ENCODE results near the gene TGDS.
"Not testable (repeated sequence)": the region's sequence is repeated elsewhere in the genome, so short reads cannot be mapped to it uniquely, and the experiment has no call there.

The TGDS gene, protein sequence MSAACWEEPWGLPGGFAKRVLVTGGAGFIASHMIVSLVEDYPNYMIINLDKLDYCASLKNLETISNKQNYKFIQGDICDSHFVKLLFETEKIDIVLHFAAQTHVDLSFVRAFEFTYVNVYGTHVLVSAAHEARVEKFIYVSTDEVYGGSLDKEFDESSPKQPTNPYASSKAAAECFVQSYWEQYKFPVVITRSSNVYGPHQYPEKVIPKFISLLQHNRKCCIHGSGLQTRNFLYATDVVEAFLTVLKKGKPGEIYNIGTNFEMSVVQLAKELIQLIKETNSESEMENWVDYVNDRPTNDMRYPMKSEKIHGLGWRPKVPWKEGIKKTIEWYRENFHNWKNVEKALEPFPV

DNA sequence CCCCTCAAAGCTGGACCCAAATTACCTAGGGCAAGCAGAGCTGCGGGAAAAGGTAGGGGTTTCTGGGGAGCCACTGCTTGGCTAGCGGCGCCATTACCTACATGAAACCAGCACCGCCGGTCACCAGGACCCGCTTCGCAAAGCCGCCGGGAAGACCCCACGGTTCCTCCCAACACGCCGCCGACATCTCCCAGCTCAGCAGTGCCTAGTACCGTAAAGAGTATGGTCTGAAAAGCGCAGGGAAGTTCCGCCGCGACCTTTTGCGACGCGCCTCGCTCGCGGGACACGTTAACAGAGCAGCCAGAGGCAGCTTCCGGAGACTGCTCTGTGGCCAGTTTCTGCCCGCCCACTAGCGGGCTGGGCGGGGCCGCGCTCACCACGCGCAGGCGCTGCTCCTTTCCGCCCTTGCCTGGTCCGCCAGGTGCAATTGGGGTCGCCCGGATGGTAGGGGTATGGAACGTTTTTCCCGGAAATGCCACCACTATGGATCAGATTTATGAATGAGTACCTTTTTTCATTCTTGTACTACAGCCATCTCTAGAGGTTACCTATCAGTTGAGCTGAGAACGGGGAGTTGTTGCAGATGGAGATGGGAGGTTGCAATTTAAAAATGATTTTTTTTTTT, at the start of gene TGDS:
Gene TGDS, minus strand, starts transcription at position 203 of the 625 bp plus-strand sequence. Its CDS starts 16 bp downstream, at position 187.
- peak; percentile 91 for DNase-seq

DNA sequence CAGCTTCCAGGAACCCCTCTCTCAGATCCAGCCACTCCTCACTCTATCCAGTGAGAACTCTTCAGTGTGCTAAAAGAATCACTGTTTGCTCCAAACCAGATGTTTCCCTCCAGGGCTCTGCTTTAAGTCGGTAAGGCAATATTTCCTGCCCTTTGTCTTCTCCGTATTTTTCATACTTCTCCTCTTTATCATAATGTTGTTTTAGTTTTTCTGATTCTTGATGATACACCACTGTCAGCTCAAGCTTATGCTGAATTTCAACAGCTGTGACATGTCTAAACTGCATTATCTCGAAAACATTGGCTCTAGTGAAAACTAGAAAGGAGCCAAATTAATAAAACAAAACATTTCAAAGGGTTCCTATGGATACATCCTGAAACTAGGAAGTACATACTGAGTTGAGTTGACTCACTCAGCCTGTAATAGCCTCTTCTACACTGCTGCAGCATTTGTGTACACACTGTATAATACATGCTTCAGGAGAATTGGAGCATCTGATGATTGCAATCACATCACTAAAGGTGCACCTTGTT, 45.5 kb upstream of the TGDS start:
- DNase-seq = no peak

DNA sequence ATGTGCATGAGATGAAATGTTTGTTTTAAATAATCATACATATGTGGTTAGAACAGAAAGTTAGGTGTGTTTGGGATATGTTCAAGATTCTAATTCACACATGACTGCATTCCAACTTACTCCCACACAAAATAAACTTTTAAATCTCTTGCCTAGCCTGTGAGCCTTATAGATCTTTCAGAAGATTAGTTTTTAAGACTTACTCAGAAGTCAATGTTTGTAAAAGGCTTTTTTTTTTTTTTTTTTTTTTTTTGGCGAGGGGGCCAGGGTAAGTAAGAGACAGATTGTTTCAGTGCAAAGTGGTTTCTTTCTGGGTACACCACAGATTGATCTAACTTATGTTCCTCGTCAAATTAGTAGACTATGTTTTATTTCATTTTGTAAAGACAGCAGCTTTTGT, 44.8 kb upstream of the TGDS start:
- DNase-seq = no peak

DNA sequence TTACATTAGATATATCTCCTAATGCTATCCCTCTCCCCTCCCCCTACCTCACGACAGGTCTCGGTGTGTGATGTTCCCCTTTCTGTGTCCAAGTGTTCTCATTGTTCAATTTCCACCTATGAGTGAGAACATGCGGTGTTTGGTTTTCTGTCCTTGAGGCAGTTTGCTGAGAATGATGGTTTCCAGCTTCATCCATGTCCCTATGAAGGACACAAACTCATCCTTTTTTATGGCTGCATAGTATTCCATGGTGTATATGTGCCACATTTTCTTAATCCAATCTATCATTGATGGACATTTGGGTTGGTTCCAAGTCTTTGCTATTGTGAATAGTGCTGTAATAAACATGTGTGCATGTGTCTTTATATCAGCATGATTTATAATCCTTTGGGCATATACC, 41.7 kb upstream of the TGDS start:
- not testable (repeated sequence) for DNase-seq

DNA sequence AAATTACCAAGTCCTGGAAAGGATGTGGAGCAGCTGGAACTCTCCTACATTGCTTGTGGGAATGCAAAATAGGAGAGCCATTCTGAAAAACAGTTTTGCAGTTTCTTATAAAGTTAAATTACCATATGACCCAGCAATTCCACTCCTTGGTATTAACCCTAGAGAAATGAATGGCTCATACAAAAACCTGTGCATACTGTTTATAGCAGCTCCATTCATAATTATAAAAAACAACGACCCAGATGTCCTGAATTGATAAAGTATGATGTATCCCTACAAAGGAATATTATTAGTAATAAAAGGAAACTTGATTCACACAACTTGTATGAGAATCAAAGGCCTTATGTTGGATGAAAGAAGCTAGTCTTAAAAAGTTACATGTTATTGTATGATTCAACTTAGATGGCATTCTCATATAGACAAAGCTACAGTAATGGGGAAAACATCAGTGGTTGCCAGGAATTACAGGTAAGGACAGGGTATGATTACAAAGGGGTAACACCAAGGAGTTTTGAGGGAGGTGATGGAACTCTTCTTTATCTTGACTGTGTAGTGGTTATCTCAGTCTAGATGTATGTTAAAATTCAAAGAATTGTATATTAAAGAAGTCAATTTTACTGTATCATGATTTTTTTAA, 41.1 kb upstream of the TGDS start:
- no peak for DNase-seq

DNA sequence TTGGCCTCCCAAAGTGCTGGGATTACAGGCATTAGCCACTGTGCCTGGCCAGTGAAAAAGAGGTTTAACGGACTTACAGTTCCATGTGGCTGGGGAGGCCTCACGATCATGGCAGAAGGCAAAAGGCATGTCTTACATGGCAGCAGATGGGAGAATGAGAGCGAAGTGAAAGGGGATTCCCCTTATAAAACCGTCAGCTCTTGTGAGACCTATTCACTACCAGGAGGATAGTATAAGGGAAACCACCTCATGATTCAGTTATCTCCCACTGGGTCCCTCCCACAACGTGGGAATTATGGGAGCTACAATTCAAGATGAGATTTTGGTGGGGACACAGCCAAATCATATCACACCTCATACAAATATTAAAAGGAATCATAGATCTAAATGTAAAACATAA, 40.1 kb upstream of the TGDS start:
- not testable (repeated sequence) for DNase-seq

DNA sequence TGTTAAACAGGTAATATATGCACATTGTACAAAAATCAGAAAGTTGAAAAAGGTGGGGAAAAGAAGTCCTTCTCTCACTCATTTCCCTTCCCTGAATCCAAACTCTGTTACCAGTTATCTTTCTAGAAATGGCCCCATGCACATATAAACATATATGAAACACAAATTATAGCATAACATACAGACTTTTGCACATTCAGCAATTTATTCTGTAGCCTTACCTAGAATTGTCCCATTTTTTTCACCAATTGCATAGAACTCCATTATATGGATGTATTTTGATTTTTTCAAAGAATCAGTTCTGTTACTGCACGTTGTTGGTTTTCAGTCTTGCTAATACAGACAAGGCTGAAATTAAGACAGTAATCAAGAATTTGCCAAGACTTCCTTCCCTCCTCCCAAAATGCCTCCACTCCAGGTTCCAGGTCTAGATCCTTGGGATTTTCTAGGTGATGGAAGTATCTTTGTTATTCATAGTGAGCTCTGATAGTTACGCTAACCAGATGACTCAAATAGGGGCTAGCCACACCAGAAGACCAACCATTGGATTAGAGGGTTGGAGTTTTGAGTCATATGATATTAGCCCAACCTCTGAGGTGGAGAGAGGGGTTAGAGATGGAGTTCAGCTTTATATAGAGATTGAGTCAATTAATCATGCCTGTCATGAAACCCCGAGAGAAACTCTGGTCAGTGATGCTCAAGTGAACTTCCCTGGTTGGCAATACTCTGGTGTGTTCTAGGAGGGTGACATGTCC, 36.5 kb upstream of the TGDS start:
- DNase-seq = no peak

DNA sequence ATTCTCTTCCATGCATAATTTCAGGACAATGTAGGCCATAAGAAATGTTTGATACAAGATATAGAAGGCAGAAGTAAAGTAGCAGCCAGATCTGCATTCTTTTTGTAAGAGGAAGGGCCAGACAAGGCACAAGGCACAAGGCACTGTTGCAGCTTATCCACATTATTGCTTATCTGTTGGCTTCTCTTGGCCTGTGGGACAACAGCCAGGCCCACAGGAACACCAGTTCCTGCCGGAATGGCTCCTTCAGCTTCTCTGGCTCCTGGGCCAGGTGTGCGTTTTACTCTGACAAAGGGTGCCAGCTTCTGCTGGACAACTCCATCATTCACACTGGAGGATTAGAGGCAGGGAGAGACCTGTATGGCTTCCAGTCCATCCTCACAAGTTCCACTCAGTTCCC, 34.9 kb upstream of the TGDS start:
- DNase-seq = no peak

DNA sequence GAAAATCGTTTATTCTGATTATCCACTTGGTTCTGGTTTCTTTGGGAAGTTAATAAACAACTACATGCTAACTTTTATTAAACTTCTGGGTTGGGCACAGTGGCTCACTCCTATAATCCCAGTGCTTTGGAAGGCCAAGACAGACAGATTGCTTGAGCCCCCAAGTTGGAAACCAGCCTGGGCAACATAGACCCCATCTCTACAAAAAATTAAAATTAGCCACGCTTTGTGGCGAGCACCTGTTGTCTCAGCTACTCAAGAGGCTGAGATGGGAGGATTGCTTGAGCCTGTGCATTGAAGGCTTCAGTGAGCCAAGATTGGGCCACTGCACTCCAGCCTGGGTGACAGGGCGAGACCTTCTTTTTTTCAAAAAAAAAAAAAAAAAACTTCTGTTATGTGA, 27.4 kb upstream of the TGDS start:
- no peak for DNase-seq

DNA sequence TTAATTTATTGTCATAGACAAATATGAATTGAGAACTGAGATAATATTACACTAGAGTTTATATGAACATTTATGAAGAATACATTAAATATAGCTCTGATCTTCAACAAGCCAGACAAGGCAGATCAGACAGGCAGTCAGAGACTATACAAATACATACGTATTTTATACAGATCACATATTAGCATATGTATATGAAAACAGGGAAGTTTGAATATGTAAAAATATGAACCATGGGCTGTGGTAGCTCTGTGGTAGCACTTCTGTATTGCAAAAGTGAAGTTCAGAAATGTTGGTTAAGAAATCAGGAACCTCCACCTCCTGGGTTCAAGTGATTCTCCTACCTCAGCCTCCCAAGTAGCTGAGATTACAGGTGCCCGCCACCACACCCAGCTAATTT, 26.4 kb upstream of the TGDS start:
- no peak for DNase-seq

DNA sequence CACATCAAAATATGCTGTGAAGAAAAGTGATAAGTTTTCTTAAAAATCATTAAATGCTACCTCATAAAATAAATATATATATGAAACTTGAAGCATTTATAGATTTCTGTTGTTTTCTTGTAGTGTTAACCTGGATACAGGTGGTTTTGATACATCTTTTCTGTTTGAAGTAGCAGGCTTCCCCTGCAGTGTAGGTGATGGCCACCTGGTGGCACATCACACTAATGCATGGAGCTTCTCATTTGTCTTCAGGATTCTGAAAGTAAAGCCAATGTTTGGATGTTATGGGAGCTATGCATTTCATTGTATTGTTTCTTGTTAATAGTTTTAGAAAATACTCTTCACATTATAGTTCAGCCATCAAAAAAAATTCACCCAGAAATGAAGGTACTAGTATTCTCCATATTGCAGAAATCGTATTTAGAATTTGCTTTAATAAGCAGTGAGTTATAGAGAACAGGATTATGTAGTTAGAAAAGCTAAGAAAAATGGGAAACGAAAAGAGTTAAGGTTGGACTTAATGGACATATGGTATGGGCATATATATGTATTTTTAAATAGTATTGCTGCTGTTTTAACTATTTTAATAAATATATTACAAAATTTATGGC, 24.4 kb upstream of the TGDS start:
- DNase-seq = peak; percentile 30

DNA sequence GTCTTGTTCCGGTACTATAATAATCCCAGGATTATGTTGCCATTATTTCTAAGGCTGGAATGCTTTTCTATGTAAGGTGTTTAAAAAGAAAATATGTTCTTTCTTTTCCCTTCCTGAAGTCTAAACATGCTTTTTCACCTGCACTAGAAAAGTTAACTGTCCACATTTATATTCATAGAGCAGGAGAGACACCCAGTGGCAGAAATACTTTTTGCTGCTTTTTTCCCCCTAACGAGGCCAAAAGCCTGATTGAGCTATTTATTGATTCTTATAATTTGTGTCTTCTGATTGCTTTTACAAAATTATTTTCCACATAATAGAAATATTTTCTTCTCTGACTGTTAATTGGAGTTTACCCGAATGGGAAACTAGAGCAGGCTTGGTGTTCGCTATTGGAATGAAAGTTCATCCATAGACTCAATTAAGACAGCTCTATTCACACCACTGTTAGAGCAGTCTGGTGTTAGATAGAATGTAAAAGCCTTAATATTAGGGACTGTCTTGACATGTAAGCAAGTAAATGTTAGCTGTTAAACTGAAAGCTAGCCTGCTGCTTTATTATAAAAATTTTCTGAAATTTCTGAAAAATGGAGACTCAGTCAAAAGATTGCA, 21.5 kb upstream of the TGDS start:
- DNase-seq = peak; percentile 67

DNA sequence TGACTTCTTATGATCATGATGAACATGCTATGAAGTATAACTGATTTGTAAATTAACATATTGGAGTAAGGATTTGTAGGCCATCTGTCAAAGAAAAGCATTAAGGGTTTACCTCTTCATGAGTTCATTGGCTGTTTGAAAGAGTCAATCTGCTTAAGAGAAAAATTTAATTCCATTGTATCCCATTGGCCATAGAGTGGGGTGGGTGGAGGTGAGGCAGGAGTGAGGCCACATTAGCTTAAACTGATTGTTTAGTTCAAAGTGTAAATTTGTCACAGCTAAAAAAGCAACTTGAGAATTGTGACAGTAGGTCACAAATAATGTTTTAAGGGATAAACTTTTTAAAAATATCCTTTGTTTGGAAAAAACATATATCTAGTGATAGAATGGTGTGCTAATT, 17.1 kb upstream of the TGDS start:
- no peak for DNase-seq

DNA sequence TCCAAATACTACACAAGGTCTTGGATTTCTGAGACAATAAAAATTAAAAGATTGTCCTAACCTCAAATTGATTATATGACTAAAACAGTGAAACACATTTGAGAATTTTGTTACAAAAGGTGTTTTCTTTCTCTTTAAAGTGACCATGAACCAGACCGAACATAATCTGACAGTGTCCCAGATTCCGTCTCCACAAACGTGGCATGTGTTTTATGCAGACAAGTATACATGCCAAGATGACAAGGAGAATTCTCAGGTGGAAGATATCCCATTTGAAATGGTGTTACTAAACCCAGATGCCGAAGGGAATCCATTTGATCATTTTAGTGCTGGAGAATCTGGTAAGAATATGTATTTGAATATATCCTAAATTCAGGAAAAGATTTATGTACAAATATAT, 16.1 kb upstream of the TGDS start:
- DNase-seq = no peak

DNA sequence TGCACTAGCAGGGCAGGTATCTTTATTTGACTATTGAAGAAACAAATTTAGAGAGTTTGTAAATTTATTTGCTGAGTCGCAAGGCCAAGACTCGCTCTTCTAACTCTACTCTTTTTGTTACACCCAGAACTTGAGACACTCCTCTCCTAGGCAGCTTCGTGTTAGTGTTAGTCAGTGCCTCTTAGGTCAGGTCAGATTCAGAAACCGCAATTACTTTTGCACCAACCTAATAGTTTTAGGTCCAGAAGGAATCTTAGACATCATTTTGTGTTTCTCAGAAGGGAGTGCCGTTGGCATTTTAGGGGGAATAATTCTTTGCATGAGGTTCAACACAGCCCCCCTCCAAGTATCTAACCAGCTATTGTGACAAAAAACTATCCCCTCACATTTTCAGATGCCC, 14.5 kb upstream of the TGDS start:
- no peak for DNase-seq

DNA sequence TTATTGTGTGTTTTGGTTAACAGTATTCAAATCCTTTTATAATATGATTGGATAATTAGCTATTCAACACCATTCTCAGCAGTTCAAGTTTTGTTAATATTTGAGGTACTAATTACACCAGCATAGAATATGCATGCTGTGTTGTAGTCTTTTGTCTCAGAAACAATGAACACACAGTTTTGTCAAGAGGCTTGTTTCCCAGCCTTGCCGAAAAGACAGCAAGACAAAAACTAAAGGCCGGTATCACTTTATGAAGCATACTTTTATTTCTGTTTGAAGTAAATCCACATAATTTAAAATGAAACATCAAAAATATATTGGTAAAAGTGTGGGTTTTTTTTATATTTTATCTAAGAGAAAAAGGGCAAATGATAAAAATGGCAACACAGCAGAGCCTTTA, 13.2 kb upstream of the TGDS start:
- no peak for DNase-seq

DNA sequence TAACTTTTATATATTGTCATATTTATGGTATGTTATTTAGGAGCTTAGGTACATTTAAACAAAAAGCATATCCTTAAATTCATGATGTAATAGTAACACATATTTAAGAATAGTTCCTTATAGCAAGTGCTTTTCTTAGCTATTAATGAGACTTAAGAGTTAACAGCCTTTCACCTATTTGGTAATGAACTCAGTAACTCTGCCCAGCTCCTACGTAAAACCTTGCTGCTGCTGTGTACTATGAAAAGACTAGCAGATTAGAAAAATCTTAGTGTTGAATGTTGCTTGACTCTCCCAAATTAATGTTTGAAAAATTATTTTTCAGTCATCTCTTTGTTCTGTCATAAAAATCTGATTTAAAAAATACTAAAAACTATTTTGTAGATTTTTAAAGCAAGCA, 12.6 kb upstream of the TGDS start:
- no peak for DNase-seq

DNA sequence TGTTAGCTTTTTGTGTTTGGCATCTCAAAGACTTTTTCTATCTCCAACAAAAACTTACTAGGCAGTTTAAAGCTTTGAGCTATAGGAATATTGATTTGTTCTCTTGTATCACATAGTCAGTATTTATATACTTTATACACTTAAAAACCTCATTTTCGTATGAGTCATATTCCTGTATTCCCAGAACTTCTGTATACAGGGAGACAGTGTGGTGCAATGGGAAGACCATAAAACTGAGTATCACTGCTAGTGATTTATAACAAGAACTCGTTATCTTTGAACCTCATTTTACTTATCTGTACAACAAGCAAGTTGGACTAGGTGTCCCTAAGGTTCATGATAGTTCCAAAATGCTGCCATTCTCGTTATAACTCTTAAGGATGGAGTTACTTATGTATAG, 12.0 kb upstream of the TGDS start:
- no peak for DNase-seq

DNA sequence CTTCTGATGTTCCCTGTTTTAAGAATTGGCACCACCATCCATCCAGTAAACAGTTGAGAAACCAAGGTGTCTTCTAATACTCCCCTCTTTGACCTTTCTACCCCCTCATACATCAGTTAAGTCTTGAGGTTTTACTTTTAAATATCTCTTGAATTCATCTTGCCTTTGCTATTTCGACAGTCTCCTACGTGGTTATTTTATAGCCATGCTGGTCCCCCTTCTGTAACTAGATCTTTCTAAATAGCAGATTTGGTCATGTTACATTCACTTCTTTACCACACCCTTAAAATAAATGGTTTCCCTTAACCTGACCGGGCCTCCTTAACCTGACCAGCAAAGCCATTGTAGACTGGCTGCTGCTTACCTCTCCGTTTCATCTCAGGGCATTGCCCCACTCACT, 11.1 kb upstream of the TGDS start:
- no peak for DNase-seq

DNA sequence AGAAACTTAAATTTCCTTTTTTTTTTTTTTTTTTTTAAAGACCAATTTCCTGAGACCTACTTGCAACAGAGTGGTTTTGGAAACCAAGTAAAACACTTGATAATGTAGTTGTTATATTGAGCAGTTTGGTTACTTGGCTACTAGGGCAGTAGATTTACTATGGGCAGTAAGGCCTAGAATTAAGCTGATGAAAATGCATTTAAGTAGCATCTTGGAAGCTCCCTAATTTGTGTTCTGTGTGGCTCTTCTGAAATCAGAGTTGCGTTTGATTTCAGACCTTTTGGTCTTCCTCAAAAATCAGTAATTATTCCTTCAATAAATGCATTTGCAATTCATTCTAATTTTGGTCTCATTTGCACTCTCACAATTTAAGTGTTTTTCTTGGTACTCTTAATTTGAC, 6.5 kb upstream of the TGDS start:
- no peak for DNase-seq

DNA sequence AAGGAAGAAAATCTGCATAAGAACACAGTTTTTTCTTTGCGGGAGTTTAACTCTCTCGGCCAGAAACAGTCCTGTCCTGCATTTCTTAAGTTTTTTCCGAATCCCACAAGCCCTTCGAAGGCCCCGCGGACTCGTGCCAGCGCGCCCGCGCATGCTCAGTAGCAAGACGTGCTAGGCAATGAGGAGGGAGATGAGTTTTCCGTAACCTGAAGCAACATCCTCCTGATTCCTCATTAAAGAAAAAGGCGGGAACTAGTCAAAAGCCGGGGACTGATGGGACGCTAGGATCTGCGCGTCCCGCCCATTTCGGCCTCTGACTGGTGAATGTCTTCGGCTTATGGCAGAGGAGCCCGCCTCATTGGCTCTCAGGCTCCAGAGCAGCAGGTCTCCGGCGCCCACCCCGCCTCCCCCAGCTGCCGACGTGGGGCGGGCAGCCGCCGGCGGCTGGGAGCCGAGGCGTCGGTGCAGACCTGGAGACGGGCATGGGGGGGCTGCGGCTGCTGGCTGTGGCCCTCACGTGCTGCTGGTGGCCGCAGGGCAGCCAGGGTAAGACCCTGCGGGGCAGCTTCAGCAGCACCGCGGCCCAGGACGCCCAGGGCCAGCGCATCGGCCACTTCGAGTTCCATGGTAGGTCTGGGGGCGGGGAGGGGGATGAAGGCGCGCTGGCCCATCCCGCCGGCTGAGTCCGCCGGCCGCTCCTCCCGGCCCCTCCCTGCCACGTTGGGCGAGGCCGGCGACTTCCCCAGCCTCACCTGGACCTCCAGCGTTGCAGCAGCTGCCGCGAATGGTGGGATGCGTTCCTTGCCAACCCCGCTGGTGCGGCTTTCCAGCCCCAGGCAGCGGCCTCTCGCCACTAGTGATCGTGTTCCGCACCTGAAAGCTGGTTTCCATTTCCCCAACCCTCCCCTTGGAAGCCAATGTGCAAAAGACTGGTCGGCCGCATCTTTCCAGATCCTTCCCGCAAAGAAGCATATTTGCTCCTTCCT, 5.8 kb upstream of the TGDS start, which contains the start of gene GPR180:
Gene GPR180, plus strand, starts transcription at position 412 of the 986 bp plus-strand sequence. Its CDS starts 71 bp downstream, at position 483.
- DNase-seq = peak; percentile 94

Measured in CD4-positive, alpha-beta T cell treated with Interleukin-21 for 1 hour (primary cell).